Right kidney (tissue), 9 donors: ENCODE measurements around the gene HAO1.
"Not testable (repeated sequence)": the region's sequence is repeated elsewhere in the genome, so short reads cannot be mapped to it uniquely, and the experiment has no call there.

Experiments
- DNase-seq: peaks from one replicate; pipeline ENCODE4 v3.0.0-alpha.2; 2016
- long read RNA-seq, 8 donors: transcript quantifications; one replicate each; lab custom pipeline, GENCODE V29; 2026

HAO1 gene
- long read RNA-seq, donor 1, result 0 reads
- long read RNA-seq, donor 2, result 0 reads
- long read RNA-seq, donor 3, result 0 reads
- long read RNA-seq, donor 4, result 0 reads
- long read RNA-seq, donor 5, result 0 reads
- long read RNA-seq, donor 6, result 0 reads
- long read RNA-seq, donor 7, result 0 reads
- long read RNA-seq, donor 8, result 0 reads

- no peak for DNase-seq
Measured at GRCh38 chr20:7940341-7940740, at the start of gene HAO1. Gene HAO1, minus strand, starts transcription at chr20:7940458. Its CDS starts 36 bp downstream, at chr20:7940422.

- DNase-seq, result no peak
Measured at GRCh38 chr20:7989379-7989778, 49.1 kb upstream of the HAO1 start.

GRCh38 chr20:7985916-7986315 lies 45.7 kb upstream of the HAO1 start:
- DNase-seq, result no peak

GRCh38 chr20:7984192-7984591 lies 43.9 kb upstream of the HAO1 start:
- DNase-seq, result no peak

- DNase-seq, result no peak
Measured at GRCh38 chr20:7981374-7981773, 41.1 kb upstream of the HAO1 start.

GRCh38 chr20:7980332-7981046 lies 40.2 kb upstream of the HAO1 start:
- DNase-seq, result no peak

- no peak for DNase-seq
Measured at GRCh38 chr20:7977709-7978108, 37.5 kb upstream of the HAO1 start.

GRCh38 chr20:7975851-7976414 lies 35.7 kb upstream of the HAO1 start:
- no peak for DNase-seq

GRCh38 chr20:7974785-7975435 lies 34.7 kb upstream of the HAO1 start:
- DNase-seq, result no peak

GRCh38 chr20:7971536-7972280 lies 31.4 kb upstream of the HAO1 start:
- no peak for DNase-seq

GRCh38 chr20:7967199-7967844 lies 27.1 kb upstream of the HAO1 start:
- DNase-seq, result no peak

GRCh38 chr20:7966176-7966575 lies 25.9 kb upstream of the HAO1 start:
- no peak for DNase-seq

- DNase-seq, result no peak
Measured at GRCh38 chr20:7959484-7959883, 19.2 kb upstream of the HAO1 start.

- DNase-seq, result not testable (repeated sequence)
Measured at GRCh38 chr20:7956561-7956960, 16.3 kb upstream of the HAO1 start.

GRCh38 chr20:7950387-7950786 lies 10.1 kb upstream of the HAO1 start:
- DNase-seq, result no peak

- no peak for DNase-seq
Measured at GRCh38 chr20:7943891-7944290, 3.6 kb upstream of the HAO1 start.

GRCh38 chr20:7939663-7940062 lies 595 bp downstream of the HAO1 start:
- no peak for DNase-seq

- DNase-seq, result no peak
Measured at GRCh38 chr20:7938058-7938457, 2.2 kb downstream of the HAO1 start.

GRCh38 chr20:7937328-7937727 lies 2.9 kb downstream of the HAO1 start:
- no peak for DNase-seq

GRCh38 chr20:7935027-7935551 lies 5.2 kb downstream of the HAO1 start:
- DNase-seq, result no peak

GRCh38 chr20:7933346-7933745 lies 6.9 kb downstream of the HAO1 start:
- DNase-seq, result no peak

- no peak for DNase-seq
Measured at GRCh38 chr20:7930343-7930742, 9.9 kb downstream of the HAO1 start.
